Endothelial cell of umbilical vein (primary cell): Measurements from ENCODE around the gene SV2A.

Source experiments
- CTCF ChIP-seq, 2 donors: IDR thresholded peaks; 1 replicate in 1 of 2; 2 replicates in 1 of 2; pipeline ENCODE4 v1.5.1; 2011; ENCODE audit warnings: low read length in 2 of 2, mild to moderate bottlenecking in 2 of 2, moderate library complexity in 2 of 2, control low read depth in 1 of 2, inconsistent platforms in 1 of 2, low read depth in 1 of 2; ENCODE audit not compliant: insufficient read depth in 1 of 2; ENCODE audit errors: extremely low read depth in 1 of 2
- EZH2 ChIP-seq: IDR thresholded peaks from 2 replicates; pipeline ENCODE4 v1.6.1; 2012; ENCODE audit warnings: borderline replicate concordance, low read depth, mild to moderate bottlenecking, moderate library complexity, low read length, inconsistent platforms; ENCODE audit not compliant: severe bottlenecking
- MYC ChIP-seq: IDR thresholded peaks from one replicate; pipeline ENCODE4 v1.6.1; 2011; ENCODE audit warnings: mild to moderate bottlenecking, low read depth, low read length
- POLR2A ChIP-seq: IDR thresholded peaks from 2 replicates; pipeline ENCODE4 v1.6.1; 2012; ENCODE audit warnings: low read depth, mild to moderate bottlenecking, control low read depth, low read length
- POLR2AphosphoS5 ChIP-seq: IDR thresholded peaks from 2 replicates; pipeline ENCODE4 v1.6.1; 2012; ENCODE audit warnings: low read depth, mild to moderate bottlenecking, control low read depth, low read length, moderate library complexity; ENCODE audit not compliant: insufficient read depth

GRCh38 chr1:149925751-149926150, 8.1 kb upstream of the SV2A start:
- TF ChIP-seq CTCF (IDR thresholded peaks at IDR 0.05; ENCODE audit: extremely low read depth in 1 of 2, insufficient read depth in 1 of 2, low read depth in 1 of 2, low read length in 2 of 2) (no peak), POLR2A (no peak), EZH2 (no peak), MYC (no peak), POLR2AphosphoS5 (no peak)
